Measurements from ENCODE around the gene CLTC.

GRCh38 chr17:59714255-59714654 is 94.6 kb downstream of the CLTC start:
- TF ChIP-seq POLR2AphosphoS5 (IDR thresholded peaks at IDR 0.05): no peak
- TF ChIP-seq, protein P1, sequence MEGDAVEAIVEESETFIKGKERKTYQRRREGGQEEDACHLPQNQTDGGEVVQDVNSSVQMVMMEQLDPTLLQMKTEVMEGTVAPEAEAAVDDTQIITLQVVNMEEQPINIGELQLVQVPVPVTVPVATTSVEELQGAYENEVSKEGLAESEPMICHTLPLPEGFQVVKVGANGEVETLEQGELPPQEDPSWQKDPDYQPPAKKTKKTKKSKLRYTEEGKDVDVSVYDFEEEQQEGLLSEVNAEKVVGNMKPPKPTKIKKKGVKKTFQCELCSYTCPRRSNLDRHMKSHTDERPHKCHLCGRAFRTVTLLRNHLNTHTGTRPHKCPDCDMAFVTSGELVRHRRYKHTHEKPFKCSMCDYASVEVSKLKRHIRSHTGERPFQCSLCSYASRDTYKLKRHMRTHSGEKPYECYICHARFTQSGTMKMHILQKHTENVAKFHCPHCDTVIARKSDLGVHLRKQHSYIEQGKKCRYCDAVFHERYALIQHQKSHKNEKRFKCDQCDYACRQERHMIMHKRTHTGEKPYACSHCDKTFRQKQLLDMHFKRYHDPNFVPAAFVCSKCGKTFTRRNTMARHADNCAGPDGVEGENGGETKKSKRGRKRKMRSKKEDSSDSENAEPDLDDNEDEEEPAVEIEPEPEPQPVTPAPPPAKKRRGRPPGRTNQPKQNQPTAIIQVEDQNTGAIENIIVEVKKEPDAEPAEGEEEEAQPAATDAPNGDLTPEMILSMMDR (IDR thresholded peaks at IDR 0.05): no peak

All from prostate gland (tissue), 2 donors.